ENCODE measurements around the gene FAM200A.
"Not testable (repeated sequence)": the region's sequence is repeated elsewhere in the genome, so short reads cannot be mapped to it uniquely, and the experiment has no call there.

FAM200A gene

GRCh38 chr7:99557196-99557607 is 5.3 kb upstream of the FAM200A start:
- H3K36me3 ChIP-seq (ENCODE audit: control insufficient read depth, insufficient read depth, low read length): peaks cover 16% of the 10 kb centered on the region
- H3K9ac ChIP-seq (ENCODE audit: low read depth, low read length): peak overlapping the region; percentile 97
- no peaks in the 10 kb centered on the region for H3K4me1 ChIP-seq (ENCODE audit: control insufficient read depth, insufficient read depth, low read length)
- peak overlapping the region; percentile 99 for H3K4me3 ChIP-seq (ENCODE audit: low read depth, low read length)
- H3K27me3 ChIP-seq (ENCODE audit: control insufficient read depth, insufficient read depth, low read length): no peaks in the 10 kb centered on the region
- H3K9me3 ChIP-seq (ENCODE audit: control insufficient read depth, insufficient read depth, low read length): no peaks in the 10 kb centered on the region

- H3K4me3 ChIP-seq (ENCODE audit: low read depth, low read length): no peak overlapping the region
- no peak overlapping the region for H3K9ac ChIP-seq (ENCODE audit: low read depth, low read length)
- no peaks in the 10 kb centered on the region for H3K4me1 ChIP-seq (ENCODE audit: control insufficient read depth, insufficient read depth, low read length)
- no peaks in the 10 kb centered on the region for H3K27me3 ChIP-seq (ENCODE audit: control insufficient read depth, insufficient read depth, low read length)
- peaks cover 3% of the 10 kb centered on the region for H3K36me3 ChIP-seq (ENCODE audit: control insufficient read depth, insufficient read depth, low read length)
- no peaks in the 10 kb centered on the region for H3K9me3 ChIP-seq (ENCODE audit: control insufficient read depth, insufficient read depth, low read length)
Measured at GRCh38 chr7:99554939-99555338, 3.0 kb upstream of the FAM200A start.

- Histone ChIP-seq H3K4me1 (ENCODE audit: control insufficient read depth, insufficient read depth, low read length) (no peaks in the 10 kb centered on the region), H3K36me3 (ENCODE audit: control insufficient read depth, insufficient read depth, low read length) (no peaks in the 10 kb centered on the region), H3K4me3 (ENCODE audit: low read depth, low read length) (no peak overlapping the region), H3K27me3 (ENCODE audit: control insufficient read depth, insufficient read depth, low read length) (no peaks in the 10 kb centered on the region), H3K9me3 (ENCODE audit: control insufficient read depth, insufficient read depth, low read length) (no peaks in the 10 kb centered on the region), H3K9ac (ENCODE audit: low read depth, low read length) (no peak overlapping the region)
Measured at GRCh38 chr7:99553039-99553438, 1.1 kb upstream of the FAM200A start.

- no peaks in the 10 kb centered on the region for H3K4me1 ChIP-seq (ENCODE audit: control insufficient read depth, insufficient read depth, low read length)
- H3K9ac ChIP-seq (ENCODE audit: low read depth, low read length): peak overlapping the region; percentile 97
- no peaks in the 10 kb centered on the region for H3K36me3 ChIP-seq (ENCODE audit: control insufficient read depth, insufficient read depth, low read length)
- H3K9me3 ChIP-seq (ENCODE audit: control insufficient read depth, insufficient read depth, low read length): no peaks in the 10 kb centered on the region
- H3K4me3 ChIP-seq (ENCODE audit: low read depth, low read length): peak overlapping the region; percentile 99
- no peaks in the 10 kb centered on the region for H3K27me3 ChIP-seq (ENCODE audit: control insufficient read depth, insufficient read depth, low read length)
Measured at GRCh38 chr7:99551334-99551733, 580 bp downstream of the FAM200A start.

GRCh38 chr7:99549545-99549944 is 2.4 kb downstream of the FAM200A start:
- not testable (repeated sequence) for H3K9me3 ChIP-seq (ENCODE audit: control insufficient read depth, insufficient read depth, low read length); H3K36me3 ChIP-seq (ENCODE audit: control insufficient read depth, insufficient read depth, low read length); H3K4me1 ChIP-seq (ENCODE audit: control insufficient read depth, insufficient read depth, low read length); H3K4me3 ChIP-seq (ENCODE audit: low read depth, low read length); H3K27me3 ChIP-seq (ENCODE audit: control insufficient read depth, insufficient read depth, low read length); H3K9ac ChIP-seq (ENCODE audit: low read depth, low read length)

GRCh38 chr7:99545308-99545707 is 6.6 kb downstream of the FAM200A start:
- H3K9ac ChIP-seq (ENCODE audit: low read depth, low read length); H3K9me3 ChIP-seq (ENCODE audit: control insufficient read depth, insufficient read depth, low read length); H3K4me3 ChIP-seq (ENCODE audit: low read depth, low read length); H3K27me3 ChIP-seq (ENCODE audit: control insufficient read depth, insufficient read depth, low read length); H3K4me1 ChIP-seq (ENCODE audit: control insufficient read depth, insufficient read depth, low read length); H3K36me3 ChIP-seq (ENCODE audit: control insufficient read depth, insufficient read depth, low read length): not testable (repeated sequence)

GRCh38 chr7:99543916-99544315 is 8.0 kb downstream of the FAM200A start:
- H3K36me3 ChIP-seq (ENCODE audit: control insufficient read depth, insufficient read depth, low read length): no peaks in the 10 kb centered on the region
- H3K9ac ChIP-seq (ENCODE audit: low read depth, low read length): no peak overlapping the region
- no peaks in the 10 kb centered on the region for H3K27me3 ChIP-seq (ENCODE audit: control insufficient read depth, insufficient read depth, low read length)
- H3K9me3 ChIP-seq (ENCODE audit: control insufficient read depth, insufficient read depth, low read length): peaks cover 4% of the 10 kb centered on the region
- no peaks in the 10 kb centered on the region for H3K4me1 ChIP-seq (ENCODE audit: control insufficient read depth, insufficient read depth, low read length)
- H3K4me3 ChIP-seq (ENCODE audit: low read depth, low read length): no peak overlapping the region

- Histone ChIP-seq H3K9me3 (ENCODE audit: control insufficient read depth, insufficient read depth, low read length) (peaks cover 4% of the 10 kb centered on the region), H3K27me3 (ENCODE audit: control insufficient read depth, insufficient read depth, low read length) (no peaks in the 10 kb centered on the region), H3K4me3 (ENCODE audit: low read depth, low read length) (no peak overlapping the region), H3K4me1 (ENCODE audit: control insufficient read depth, insufficient read depth, low read length) (no peaks in the 10 kb centered on the region), H3K9ac (ENCODE audit: low read depth, low read length) (no peak overlapping the region), H3K36me3 (ENCODE audit: control insufficient read depth, insufficient read depth, low read length) (no peaks in the 10 kb centered on the region)
Measured at GRCh38 chr7:99543081-99543671, 8.7 kb downstream of the FAM200A start.

- no peak overlapping the region for H3K9ac ChIP-seq (ENCODE audit: low read depth, low read length)
- H3K4me3 ChIP-seq (ENCODE audit: low read depth, low read length): no peak overlapping the region
- no peaks in the 10 kb centered on the region for H3K27me3 ChIP-seq (ENCODE audit: control insufficient read depth, insufficient read depth, low read length)
- H3K4me1 ChIP-seq (ENCODE audit: control insufficient read depth, insufficient read depth, low read length): no peaks in the 10 kb centered on the region
- no peaks in the 10 kb centered on the region for H3K36me3 ChIP-seq (ENCODE audit: control insufficient read depth, insufficient read depth, low read length)
- peaks cover 4% of the 10 kb centered on the region for H3K9me3 ChIP-seq (ENCODE audit: control insufficient read depth, insufficient read depth, low read length)
Measured at GRCh38 chr7:99541212-99541611, 10.7 kb downstream of the FAM200A start.

GRCh38 chr7:99540542-99540941 is 11.4 kb downstream of the FAM200A start:
- no peak overlapping the region for H3K4me3 ChIP-seq (ENCODE audit: low read depth, low read length)
- H3K9me3 ChIP-seq (ENCODE audit: control insufficient read depth, insufficient read depth, low read length): peaks cover 4% of the 10 kb centered on the region
- no peaks in the 10 kb centered on the region for H3K36me3 ChIP-seq (ENCODE audit: control insufficient read depth, insufficient read depth, low read length)
- no peak overlapping the region for H3K9ac ChIP-seq (ENCODE audit: low read depth, low read length)
- H3K27me3 ChIP-seq (ENCODE audit: control insufficient read depth, insufficient read depth, low read length): no peaks in the 10 kb centered on the region
- H3K4me1 ChIP-seq (ENCODE audit: control insufficient read depth, insufficient read depth, low read length): no peaks in the 10 kb centered on the region

- H3K9me3 ChIP-seq (ENCODE audit: control insufficient read depth, insufficient read depth, low read length): peaks cover 4% of the 10 kb centered on the region
- no peak overlapping the region for H3K4me3 ChIP-seq (ENCODE audit: low read depth, low read length)
- no peaks in the 10 kb centered on the region for H3K27me3 ChIP-seq (ENCODE audit: control insufficient read depth, insufficient read depth, low read length)
- no peak overlapping the region for H3K9ac ChIP-seq (ENCODE audit: low read depth, low read length)
- no peaks in the 10 kb centered on the region for H3K36me3 ChIP-seq (ENCODE audit: control insufficient read depth, insufficient read depth, low read length)
- no peaks in the 10 kb centered on the region for H3K4me1 ChIP-seq (ENCODE audit: control insufficient read depth, insufficient read depth, low read length)
Measured at GRCh38 chr7:99539213-99539811, 12.6 kb downstream of the FAM200A start.

- no peaks in the 10 kb centered on the region for H3K4me1 ChIP-seq (ENCODE audit: control insufficient read depth, insufficient read depth, low read length)
- H3K9ac ChIP-seq (ENCODE audit: low read depth, low read length): no peak overlapping the region
- peaks cover 16% of the 10 kb centered on the region for H3K9me3 ChIP-seq (ENCODE audit: control insufficient read depth, insufficient read depth, low read length)
- H3K36me3 ChIP-seq (ENCODE audit: control insufficient read depth, insufficient read depth, low read length): peaks cover 18% of the 10 kb centered on the region
- no peaks in the 10 kb centered on the region for H3K27me3 ChIP-seq (ENCODE audit: control insufficient read depth, insufficient read depth, low read length)
- no peak overlapping the region for H3K4me3 ChIP-seq (ENCODE audit: low read depth, low read length)
Measured at GRCh38 chr7:99535667-99536066, 16.2 kb downstream of the FAM200A start.

Data from iPS-15b (cell line).